K562 (cell line): ENCODE data around the gene DIRAS1. TPM values are rescaled to one million over a fixed set of nuclear protein-coding genes. Genes with fewer than 3 reads are reported as not detected.

ENCODE experiments used
- CBFB ChIP-seq: sonication (generic); formaldehyde crosslinking; IDR thresholded peaks from 2 replicates; pipeline ENCODE4 v1.4.0; 2020; ENCODE audit warnings: mild to moderate bottlenecking, missing genetic modification reagents
- CREBBP ChIP-seq: IDR thresholded peaks from one replicate; pipeline ENCODE4 v1.6.1; 2012; ENCODE audit warnings: low read depth, mild to moderate bottlenecking, control low read depth, inconsistent platforms, low read length
- HCFC1 ChIP-seq: IDR thresholded peaks from 2 replicates; pipeline ENCODE4 v1.6.1; 2012; ENCODE audit warnings: low read depth, low read length, improper control_type of control experiment
- HES1 ChIP-seq: fragments of 450-650 bp; IDR thresholded peaks from 2 replicates; pipeline ENCODE4 v1.6.1; 2016; ENCODE audit warnings: low read depth, mild to moderate bottlenecking, moderate library complexity
- KAT2B ChIP-seq: IDR thresholded peaks from one replicate; pipeline ENCODE4 v1.6.1; 2012; ENCODE audit warnings: low read depth, mild to moderate bottlenecking, control low read depth, inconsistent platforms, low read length, moderate library complexity
- L3MBTL2 ChIP-seq: fragments of 450-650 bp; IDR thresholded peaks from 2 replicates; pipeline ENCODE4 v1.6.1; 2016; ENCODE audit warnings: mild to moderate bottlenecking, moderate library complexity
- NCOA2 ChIP-seq, 2 experiments: fragments of 450-650 bp; IDR thresholded peaks; 2 replicates each; pipeline ENCODE4 v1.6.1; 2018; ENCODE audit warnings: mild to moderate bottlenecking in 2 of 2, moderate library complexity in 1 of 2; ENCODE audit not compliant: partially characterized antibody in 2 of 2
- POLR3G ChIP-seq: IDR thresholded peaks from 2 replicates; pipeline ENCODE4 v1.6.1; 2011; ENCODE audit not compliant: insufficient read length, insufficient replicate concordance; ENCODE audit errors: extremely low read depth
- SMAD2 ChIP-seq: fragments of 150-350 bp; IDR thresholded peaks from 2 replicates; pipeline ENCODE4 v1.6.1; 2014; ENCODE audit warnings: low read depth, mild to moderate bottlenecking, low read length
- TCF7 ChIP-seq: sonication (generic); IDR thresholded peaks from 2 replicates; pipeline ENCODE4 v1.6.1; 2016; ENCODE audit warnings: antibody characterized with exemption, borderline replicate concordance
- TCF7L2 ChIP-seq: fragments of 150-350 bp; IDR thresholded peaks from 2 replicates; pipeline ENCODE4 v1.6.1; 2016; ENCODE audit warnings: low read depth, mild to moderate bottlenecking, low read length, moderate library complexity
- U2AF1 ChIP-seq: fragments of 200-400 bp; formaldehyde crosslinking; optimal IDR thresholded peaks from 2 replicates; pipeline ENCODE3; 2017; ENCODE audit warnings: mild to moderate bottlenecking, low read depth, low read length, moderate library complexity
- WHSC1 ChIP-seq: IDR thresholded peaks from one replicate; pipeline ENCODE4 v1.6.1; 2012; ENCODE audit warnings: low read length, control low read depth, inconsistent platforms
- ZNF395 ChIP-seq: fragments of 200-800 bp; sonication (Bioruptor generic); IDR thresholded peaks from 2 replicates; pipeline ENCODE4 v1.6.1; 2017; ENCODE audit warnings: missing genetic modification characterization, missing compliant biosample characterization
- ZNF57 ChIP-seq: fragments of 450-650 bp; formaldehyde crosslinking; IDR thresholded peaks from 2 replicates; pipeline ENCODE4 v1.4.0; 2020; ENCODE audit warnings: mild to moderate bottlenecking, moderate library complexity
- ZNF717 ChIP-seq: fragments of 250-450 bp; sonication (Bioruptor Pico); IDR thresholded peaks from 2 replicates; pipeline ENCODE4 v1.5.0; 2021
- polyA plus RNA-seq, 8 experiments: library from polyadenylated mRNA; depleted of rRNA in 4 of 8; stranded (reverse) in 5 of 8; unstranded in 3 of 8; fragments of >200 nt; fragmentation: Nextera tagmentation in 2 of 8; fragmentation: Illumina TruSeq in 1 of 8; extraction: Ambion mirVana in 2 of 8; extraction: Trizol in 1 of 8; gene quantifications; 2 replicates each; pipeline versions ENCODE4 v1.2.1 to v1.2.3, GENCODE V29; 2011 to 2014; ENCODE audit warnings: inconsistent platforms in 1 of 8, missing spikeins in 1 of 8
- total RNA-seq, 7 experiments: library from RNA; depleted of rRNA in 6 of 7; stranded (reverse); fragments of >200 nt in 6 of 7; fragmentation: Illumina TruSeq in 2 of 7; extraction: Trizol in 2 of 7; gene quantifications; 2 replicates each; pipeline versions ENCODE4 v1.2.1 to v1.2.3, GENCODE V29; 2011 to 2021; ENCODE audit warnings: low replicate concordance in 1 of 7
- TF ChIP-seq, protein P1 (sequence below): fragments of 250-450 bp; sonication (Bioruptor Pico); IDR thresholded peaks from 2 replicates; pipeline ENCODE4 v1.9.0; 2021; ENCODE audit warnings: mild to moderate bottlenecking, inconsistent platforms
- TF ChIP-seq, protein P2 (sequence below): fragments of 450-650 bp; IDR thresholded peaks from 2 replicates; pipeline ENCODE4 v1.6.1; 2017; ENCODE audit warnings: antibody characterized with exemption, mild to moderate bottlenecking
- TF ChIP-seq, protein P3 (sequence below): sonication (generic); IDR thresholded peaks from 2 replicates; pipeline ENCODE4 v1.6.1; 2016

DIRAS1 gene
- total and polyA plus RNA-seq, 9 of the 15 experiments (the other 6 are each of a cell fraction or from before 2014, with no cell fraction given), result 0.11 to 12.0 (median 2.9) TPM

- TF ChIP-seq CREBBP (no peak), L3MBTL2 (peak; percentile 20; the same call in 1 of the 2 replicates), U2AF1 (no peak), CBFB (no peak; the same call in 1 of the 2 replicates), POLR3G (no peak), NCOA2 (IDR thresholded peaks at IDR 0.05; ENCODE audit: partially characterized antibody in 2 of 2) (no peak), TCF7 (no peak), ZNF395 (CRISPR knock-in tag) (peak; percentile 99), HCFC1 (peak; percentile 92), HES1 (no peak), SMAD2 (no peak), ZNF717 (CRISPR knock-in tag) (no peak), WHSC1 (no peak), KAT2B (no peak), TCF7L2 (no peak), ZNF57 (CRISPR knock-in tag) (no peak)
- TF ChIP-seq, protein P1, sequence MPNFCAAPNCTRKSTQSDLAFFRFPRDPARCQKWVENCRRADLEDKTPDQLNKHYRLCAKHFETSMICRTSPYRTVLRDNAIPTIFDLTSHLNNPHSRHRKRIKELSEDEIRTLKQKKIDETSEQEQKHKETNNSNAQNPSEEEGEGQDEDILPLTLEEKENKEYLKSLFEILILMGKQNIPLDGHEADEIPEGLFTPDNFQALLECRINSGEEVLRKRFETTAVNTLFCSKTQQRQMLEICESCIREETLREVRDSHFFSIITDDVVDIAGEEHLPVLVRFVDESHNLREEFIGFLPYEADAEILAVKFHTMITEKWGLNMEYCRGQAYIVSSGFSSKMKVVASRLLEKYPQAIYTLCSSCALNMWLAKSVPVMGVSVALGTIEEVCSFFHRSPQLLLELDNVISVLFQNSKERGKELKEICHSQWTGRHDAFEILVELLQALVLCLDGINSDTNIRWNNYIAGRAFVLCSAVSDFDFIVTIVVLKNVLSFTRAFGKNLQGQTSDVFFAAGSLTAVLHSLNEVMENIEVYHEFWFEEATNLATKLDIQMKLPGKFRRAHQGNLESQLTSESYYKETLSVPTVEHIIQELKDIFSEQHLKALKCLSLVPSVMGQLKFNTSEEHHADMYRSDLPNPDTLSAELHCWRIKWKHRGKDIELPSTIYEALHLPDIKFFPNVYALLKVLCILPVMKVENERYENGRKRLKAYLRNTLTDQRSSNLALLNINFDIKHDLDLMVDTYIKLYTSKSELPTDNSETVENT (CRISPR knock-in tag), result no peak
- TF ChIP-seq, protein P2, sequence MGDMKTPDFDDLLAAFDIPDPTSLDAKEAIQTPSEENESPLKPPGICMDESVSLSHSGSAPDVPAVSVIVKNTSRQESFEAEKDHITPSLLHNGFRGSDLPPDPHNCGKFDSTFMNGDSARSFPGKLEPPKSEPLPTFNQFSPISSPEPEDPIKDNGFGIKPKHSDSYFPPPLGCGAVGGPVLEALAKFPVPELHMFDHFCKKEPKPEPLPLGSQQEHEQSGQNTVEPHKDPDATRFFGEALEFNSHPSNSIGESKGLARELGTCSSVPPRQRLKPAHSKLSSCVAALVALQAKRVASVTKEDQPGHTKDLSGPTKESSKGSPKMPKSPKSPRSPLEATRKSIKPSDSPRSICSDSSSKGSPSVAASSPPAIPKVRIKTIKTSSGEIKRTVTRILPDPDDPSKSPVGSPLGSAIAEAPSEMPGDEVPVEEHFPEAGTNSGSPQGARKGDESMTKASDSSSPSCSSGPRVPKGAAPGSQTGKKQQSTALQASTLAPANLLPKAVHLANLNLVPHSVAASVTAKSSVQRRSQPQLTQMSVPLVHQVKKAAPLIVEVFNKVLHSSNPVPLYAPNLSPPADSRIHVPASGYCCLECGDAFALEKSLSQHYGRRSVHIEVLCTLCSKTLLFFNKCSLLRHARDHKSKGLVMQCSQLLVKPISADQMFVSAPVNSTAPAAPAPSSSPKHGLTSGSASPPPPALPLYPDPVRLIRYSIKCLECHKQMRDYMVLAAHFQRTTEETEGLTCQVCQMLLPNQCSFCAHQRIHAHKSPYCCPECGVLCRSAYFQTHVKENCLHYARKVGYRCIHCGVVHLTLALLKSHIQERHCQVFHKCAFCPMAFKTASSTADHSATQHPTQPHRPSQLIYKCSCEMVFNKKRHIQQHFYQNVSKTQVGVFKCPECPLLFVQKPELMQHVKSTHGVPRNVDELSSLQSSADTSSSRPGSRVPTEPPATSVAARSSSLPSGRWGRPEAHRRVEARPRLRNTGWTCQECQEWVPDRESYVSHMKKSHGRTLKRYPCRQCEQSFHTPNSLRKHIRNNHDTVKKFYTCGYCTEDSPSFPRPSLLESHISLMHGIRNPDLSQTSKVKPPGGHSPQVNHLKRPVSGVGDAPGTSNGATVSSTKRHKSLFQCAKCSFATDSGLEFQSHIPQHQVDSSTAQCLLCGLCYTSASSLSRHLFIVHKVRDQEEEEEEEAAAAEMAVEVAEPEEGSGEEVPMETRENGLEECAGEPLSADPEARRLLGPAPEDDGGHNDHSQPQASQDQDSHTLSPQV, result no peak
- TF ChIP-seq, protein P3, sequence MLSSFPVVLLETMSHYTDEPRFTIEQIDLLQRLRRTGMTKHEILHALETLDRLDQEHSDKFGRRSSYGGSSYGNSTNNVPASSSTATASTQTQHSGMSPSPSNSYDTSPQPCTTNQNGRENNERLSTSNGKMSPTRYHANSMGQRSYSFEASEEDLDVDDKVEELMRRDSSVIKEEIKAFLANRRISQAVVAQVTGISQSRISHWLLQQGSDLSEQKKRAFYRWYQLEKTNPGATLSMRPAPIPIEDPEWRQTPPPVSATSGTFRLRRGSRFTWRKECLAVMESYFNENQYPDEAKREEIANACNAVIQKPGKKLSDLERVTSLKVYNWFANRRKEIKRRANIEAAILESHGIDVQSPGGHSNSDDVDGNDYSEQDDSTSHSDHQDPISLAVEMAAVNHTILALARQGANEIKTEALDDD, result no peak
Observed at GRCh38 chr19:2739602-2740313, 18.6 kb upstream of the DIRAS1 start, which contains the start of gene SLC39A3 (continued).
